Measurements from ENCODE around the gene LRRFIP1. TPM values are rescaled to one million over a fixed set of nuclear protein-coding genes. Genes with fewer than 3 reads are reported as not detected.
"Not testable (repeated sequence)": the region's sequence is repeated elsewhere in the genome, so short reads cannot be mapped to it uniquely, and the experiment has no call there.

LRRFIP1 gene
- total RNA-seq, 2 donors from 2014 or later: 66.1 to 73.1 TPM

DNA sequence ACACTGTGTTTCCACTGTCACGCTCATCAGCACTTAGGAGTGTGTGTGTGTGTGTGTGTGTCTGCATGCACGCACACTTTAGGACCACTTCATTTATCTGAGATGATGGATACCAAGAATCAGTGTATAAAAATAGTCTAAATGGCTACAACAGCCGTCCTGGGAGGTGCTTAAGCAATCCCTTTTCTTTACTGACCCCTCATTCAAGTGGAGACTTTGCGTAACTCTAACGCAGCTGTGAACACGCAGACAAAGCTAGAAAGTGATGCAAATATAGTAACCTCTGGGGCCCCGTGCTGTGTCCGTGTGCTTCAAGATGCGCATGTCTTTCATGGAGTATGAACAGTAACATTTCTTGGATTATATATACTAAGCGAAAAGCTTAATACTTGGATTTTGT is 130.8 kb downstream of the LRRFIP1 start:
- 92% methylated on average over 10 of the region's 10 CpGs for WGBS
- Histone ChIP-seq H3K4me3 (no peak overlapping the region), H3K27ac (no peak overlapping the region), H3K9me3 (no peaks in the 10 kb centered on the region), H3K36me3 (peaks cover 0 to 23% of the 10 kb centered on the region in 2 donors), H3K4me1 (replicated peaks) (no peaks in the 10 kb centered on the region), H3K27me3 (replicated peaks; ENCODE audit: insufficient read depth) (no peaks in the 10 kb centered on the region)
- intact Hi-C loops (cut with DNase I): no loop called here
- no peak for DNase-seq (ENCODE audit: low spot score)
- TF ChIP-seq POLR2A (IDR thresholded peaks at IDR 0.05) (no peak), POLR2AphosphoS5 (IDR thresholded peaks at IDR 0.05) (no peak)
- TF ChIP-seq, protein P1, sequence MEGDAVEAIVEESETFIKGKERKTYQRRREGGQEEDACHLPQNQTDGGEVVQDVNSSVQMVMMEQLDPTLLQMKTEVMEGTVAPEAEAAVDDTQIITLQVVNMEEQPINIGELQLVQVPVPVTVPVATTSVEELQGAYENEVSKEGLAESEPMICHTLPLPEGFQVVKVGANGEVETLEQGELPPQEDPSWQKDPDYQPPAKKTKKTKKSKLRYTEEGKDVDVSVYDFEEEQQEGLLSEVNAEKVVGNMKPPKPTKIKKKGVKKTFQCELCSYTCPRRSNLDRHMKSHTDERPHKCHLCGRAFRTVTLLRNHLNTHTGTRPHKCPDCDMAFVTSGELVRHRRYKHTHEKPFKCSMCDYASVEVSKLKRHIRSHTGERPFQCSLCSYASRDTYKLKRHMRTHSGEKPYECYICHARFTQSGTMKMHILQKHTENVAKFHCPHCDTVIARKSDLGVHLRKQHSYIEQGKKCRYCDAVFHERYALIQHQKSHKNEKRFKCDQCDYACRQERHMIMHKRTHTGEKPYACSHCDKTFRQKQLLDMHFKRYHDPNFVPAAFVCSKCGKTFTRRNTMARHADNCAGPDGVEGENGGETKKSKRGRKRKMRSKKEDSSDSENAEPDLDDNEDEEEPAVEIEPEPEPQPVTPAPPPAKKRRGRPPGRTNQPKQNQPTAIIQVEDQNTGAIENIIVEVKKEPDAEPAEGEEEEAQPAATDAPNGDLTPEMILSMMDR (IDR thresholded peaks at IDR 0.05): no peak

DNA sequence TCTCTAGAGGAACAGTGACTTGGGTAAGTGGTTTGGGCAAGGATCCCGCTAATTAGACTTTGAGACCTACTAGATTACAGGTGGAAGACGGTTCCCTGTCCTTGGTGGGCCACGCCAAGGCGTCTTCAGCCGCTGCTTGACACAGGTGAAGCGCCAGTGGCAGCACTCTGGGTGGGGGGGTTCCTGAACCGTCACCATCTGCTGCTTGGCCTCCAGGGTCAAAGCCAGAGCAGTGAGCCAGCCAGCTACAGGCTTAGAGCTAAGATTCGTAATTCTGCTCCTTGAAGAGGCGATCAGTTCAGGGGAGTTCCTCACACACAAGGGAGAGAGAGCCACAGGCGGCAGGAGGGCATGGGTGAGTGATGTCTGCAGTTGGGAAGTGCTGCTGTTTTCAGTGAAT is 131.8 kb downstream of the LRRFIP1 start:
- H3K4me1 ChIP-seq (replicated peaks): no peaks in the 10 kb centered on the region
- no peak overlapping the region for H3K4me3 ChIP-seq
- no peaks in the 10 kb centered on the region for H3K9me3 ChIP-seq
- no peaks in the 10 kb centered on the region for H3K27me3 ChIP-seq (replicated peaks; ENCODE audit: insufficient read depth)
- 92% methylated on average over 10 of the region's 10 CpGs for WGBS
- H3K36me3 ChIP-seq: peaks cover 0 to 23% of the 10 kb centered on the region in 2 donors
- DNase-seq (ENCODE audit: low spot score): no peak
- intact Hi-C loops (cut with DNase I): no loop called here
- no peak overlapping the region for H3K27ac ChIP-seq
- TF ChIP-seq, protein P1 (IDR thresholded peaks at IDR 0.05): no peak
- TF ChIP-seq POLR2A (IDR thresholded peaks at IDR 0.05): no peak
- TF ChIP-seq POLR2AphosphoS5 (IDR thresholded peaks at IDR 0.05): no peak

DNA sequence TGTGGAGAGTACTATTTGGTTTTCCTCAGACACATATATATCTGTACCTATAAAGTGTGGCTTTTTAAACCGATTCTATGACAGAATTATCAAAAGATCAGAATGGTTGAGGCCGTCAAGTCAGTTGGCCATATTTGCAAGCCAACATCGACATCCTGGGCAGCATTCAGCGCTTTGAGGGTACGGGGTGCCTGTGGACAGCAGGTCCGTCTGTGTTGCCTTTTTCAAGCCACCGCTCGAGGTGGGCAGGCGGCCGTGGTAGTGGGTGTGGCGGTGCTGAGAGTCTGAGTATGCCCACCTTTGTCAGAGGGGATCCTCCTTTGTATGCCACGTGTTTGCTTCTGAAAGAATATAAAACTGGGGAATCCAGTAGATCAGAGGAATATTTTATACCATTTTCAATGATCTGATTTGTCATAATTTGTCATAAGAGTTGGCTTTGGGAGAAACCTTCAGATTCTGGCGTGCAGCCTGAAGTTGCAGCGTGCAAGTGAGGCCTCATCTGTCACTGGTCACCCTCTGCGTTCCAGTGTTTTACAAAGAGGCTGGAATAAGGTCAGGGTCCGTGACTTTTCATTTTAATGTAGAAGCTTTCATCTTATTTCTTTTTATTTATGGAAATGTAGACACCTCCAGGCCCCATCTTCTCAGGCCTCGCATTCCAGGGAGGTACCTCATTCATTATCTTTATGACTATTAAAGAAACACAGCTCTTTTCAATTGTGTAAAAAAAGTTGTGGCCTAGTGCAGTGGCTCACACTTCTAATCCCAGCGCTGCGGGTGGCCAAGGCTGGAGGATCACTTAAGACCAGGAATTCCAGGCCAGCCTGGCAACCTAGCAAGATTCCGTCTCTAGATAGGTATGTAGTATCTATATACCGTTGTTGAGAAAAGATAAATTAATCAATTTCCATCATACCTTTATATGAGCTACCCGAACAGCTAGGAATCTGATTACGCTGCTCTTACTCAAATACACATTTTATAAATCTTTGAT is 133.4 kb downstream of the LRRFIP1 start:
- peaks cover 0 to 14% of the 10 kb centered on the region in 2 donors for H3K36me3 ChIP-seq
- 92% methylated on average over 23 of the region's 23 CpGs for WGBS

DNA sequence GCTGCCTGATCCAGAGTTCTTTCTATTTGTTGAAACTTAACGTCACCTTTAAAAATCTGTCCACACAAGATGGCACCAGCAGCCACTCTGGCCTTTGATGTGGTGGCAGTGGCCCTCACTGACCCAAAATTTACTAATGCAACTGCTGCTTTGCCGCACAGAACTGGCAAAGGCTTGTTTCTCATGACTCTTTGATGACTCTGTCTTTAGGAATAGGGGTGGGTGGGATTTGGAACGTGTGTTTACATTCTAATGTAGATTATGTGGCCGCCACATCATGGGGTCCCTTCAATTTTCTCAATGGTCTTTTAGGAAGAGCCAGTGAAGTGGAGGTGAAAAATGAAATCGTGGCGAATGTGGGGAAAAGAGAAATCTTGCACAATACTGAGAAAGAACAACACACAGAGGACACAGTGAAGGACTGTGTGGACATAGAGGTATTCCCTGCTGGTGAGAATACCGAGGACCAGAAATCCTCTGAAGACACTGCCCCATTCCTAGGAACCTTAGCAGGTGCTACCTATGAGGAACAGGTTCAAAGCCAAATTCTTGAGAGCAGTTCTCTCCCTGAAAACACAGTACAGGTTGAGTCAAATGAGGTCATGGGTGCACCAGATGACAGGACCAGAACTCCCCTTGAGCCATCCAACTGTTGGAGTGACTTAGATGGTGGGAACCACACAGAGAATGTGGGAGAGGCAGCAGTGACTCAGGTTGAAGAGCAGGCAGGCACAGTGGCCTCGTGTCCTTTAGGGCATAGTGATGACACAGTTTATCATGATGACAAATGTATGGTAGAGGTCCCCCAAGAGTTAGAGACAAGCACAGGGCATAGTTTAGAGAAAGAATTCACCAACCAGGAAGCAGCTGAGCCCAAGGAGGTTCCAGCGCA is 135.2 kb downstream of the LRRFIP1 start:
- H3K4me1 ChIP-seq (replicated peaks); DNase-seq (ENCODE audit: low spot score); intact Hi-C loops (cut with DNase I); H3K27me3 ChIP-seq (replicated peaks; ENCODE audit: insufficient read depth); H3K9me3 ChIP-seq; H3K27ac ChIP-seq; H3K4me3 ChIP-seq: not testable (repeated sequence)
- H3K36me3 ChIP-seq: peaks cover 0 to 14% of the 10 kb centered on the region in 2 donors
- 95% methylated on average over 9 of the region's 9 CpGs for WGBS

More for the DNA sequence above, 133.4 kb downstream of the LRRFIP1 start:
- Histone ChIP-seq H3K4me3 (no peak overlapping the region), H3K27ac (no peak overlapping the region), H3K4me1 (replicated peaks) (no peaks in the 10 kb centered on the region), H3K27me3 (replicated peaks; ENCODE audit: insufficient read depth) (no peaks in the 10 kb centered on the region), H3K9me3 (no peaks in the 10 kb centered on the region)
- TF ChIP-seq POLR2AphosphoS5 (IDR thresholded peaks at IDR 0.05) (no peak), POLR2A (IDR thresholded peaks at IDR 0.05) (no peak)
- no peak for DNase-seq (ENCODE audit: low spot score)
- intact Hi-C loops (cut with DNase I): no loop called here

DNA sequence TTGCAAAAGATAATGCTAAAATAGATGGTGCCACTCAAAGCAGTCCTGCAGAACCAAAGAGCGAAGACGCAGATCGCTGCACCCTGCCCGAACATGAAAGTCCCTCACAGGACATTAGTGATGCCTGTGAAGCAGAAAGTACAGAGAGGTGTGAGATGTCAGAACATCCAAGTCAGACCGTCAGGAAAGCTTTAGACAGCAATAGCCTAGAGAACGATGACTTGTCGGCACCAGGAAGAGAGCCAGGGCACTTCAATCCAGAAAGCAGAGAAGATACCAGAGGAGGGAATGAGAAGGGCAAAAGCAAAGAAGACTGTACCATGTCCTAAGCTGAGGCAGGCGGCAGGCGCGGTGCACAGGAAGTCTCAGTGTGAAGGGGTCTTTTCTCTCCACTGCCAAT is 136.4 kb downstream of the LRRFIP1 start:
- DNase-seq (ENCODE audit: low spot score): no peak
- intact Hi-C loops (cut with DNase I): no loop called here
- H3K4me1 ChIP-seq (replicated peaks): no peaks in the 10 kb centered on the region

DNA sequence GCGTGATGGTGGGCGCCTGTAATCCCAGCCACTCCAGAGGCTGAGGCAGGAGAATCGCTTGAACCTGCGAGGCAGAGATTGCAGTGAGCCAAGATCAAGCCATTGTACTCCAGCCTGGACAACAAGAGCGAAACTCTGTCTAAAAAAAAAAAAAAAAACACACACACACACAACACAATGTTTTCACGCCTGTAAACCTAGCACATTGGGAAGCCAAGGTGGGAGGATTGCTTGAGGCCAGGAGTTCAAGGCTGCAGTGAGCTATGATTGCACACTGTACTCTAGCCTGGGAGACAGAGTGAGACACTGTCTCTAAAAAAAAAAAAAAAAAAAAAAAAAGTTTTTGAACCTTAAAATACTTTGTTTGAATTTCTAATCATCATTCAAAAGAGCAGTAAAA is 137.7 kb downstream of the LRRFIP1 start:
- H3K27ac ChIP-seq; H3K4me1 ChIP-seq (replicated peaks); H3K36me3 ChIP-seq; H3K9me3 ChIP-seq; H3K4me3 ChIP-seq; intact Hi-C loops (cut with DNase I); DNase-seq (ENCODE audit: low spot score); H3K27me3 ChIP-seq (replicated peaks; ENCODE audit: insufficient read depth): not testable (repeated sequence)
- 97% methylated on average over 6 of the region's 6 CpGs for WGBS

More for the DNA sequence above, 136.4 kb downstream of the LRRFIP1 start:
- Histone ChIP-seq H3K36me3 (peaks cover 0 to 13% of the 10 kb centered on the region in 2 donors), H3K27me3 (replicated peaks; ENCODE audit: insufficient read depth) (no peaks in the 10 kb centered on the region), H3K9me3 (no peaks in the 10 kb centered on the region), H3K27ac (no peak overlapping the region), H3K4me3 (no peak overlapping the region)
- WGBS: 93% methylated on average over 10 of the region's 10 CpGs
- TF ChIP-seq POLR2A (IDR thresholded peaks at IDR 0.05) (no peak), POLR2AphosphoS5 (IDR thresholded peaks at IDR 0.05) (no peak)
- TF ChIP-seq, protein P1 (IDR thresholded peaks at IDR 0.05): no peak

All from prostate gland (tissue), 2 donors.